HFF-Myc (cell line): ENCODE data around the gene TICRR.

Experiments used
- DNase-seq: peaks from one replicate; pipeline ENCODE4 v3.0.0-alpha.2; 2011; ENCODE audit warnings: low read depth; ENCODE audit errors: extremely low read depth
- H3K4me3 ChIP-seq: replicated peaks from 2 replicates; pipeline ENCODE4 v1.5.1; 2011; ENCODE audit warnings: low read depth, mild to moderate bottlenecking, control low read depth, low read length
- TF ChIP-seq, protein P1 (sequence below): IDR thresholded peaks from 2 replicates; pipeline ENCODE4 v1.5.1; 2012; ENCODE audit warnings: mild to moderate bottlenecking, low read depth, low read length, control low read depth; ENCODE audit errors: missing control alignments

TICRR gene

DNA sequence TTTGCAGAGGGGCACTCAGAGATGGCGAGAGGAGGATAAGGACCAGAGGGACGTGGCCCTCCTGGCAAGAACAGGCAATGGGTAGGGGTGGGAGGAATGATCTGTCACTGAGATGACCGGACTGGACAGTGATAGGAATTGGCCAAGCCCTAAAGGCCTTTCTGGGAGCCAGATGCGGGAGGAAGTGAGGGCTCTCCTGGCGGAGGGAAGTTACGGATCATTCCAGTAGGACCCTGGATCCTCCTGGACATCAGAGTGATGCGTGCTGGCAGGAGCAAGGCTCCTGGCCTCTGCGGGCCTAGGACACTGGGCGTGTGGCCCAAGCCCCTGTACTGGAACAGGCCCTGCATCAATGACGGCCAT lies 56.6 kb downstream of the TICRR start:
- no peak for DNase-seq
- H3K4me3 ChIP-seq, result no peak overlapping the region
- TF ChIP-seq, protein P1, sequence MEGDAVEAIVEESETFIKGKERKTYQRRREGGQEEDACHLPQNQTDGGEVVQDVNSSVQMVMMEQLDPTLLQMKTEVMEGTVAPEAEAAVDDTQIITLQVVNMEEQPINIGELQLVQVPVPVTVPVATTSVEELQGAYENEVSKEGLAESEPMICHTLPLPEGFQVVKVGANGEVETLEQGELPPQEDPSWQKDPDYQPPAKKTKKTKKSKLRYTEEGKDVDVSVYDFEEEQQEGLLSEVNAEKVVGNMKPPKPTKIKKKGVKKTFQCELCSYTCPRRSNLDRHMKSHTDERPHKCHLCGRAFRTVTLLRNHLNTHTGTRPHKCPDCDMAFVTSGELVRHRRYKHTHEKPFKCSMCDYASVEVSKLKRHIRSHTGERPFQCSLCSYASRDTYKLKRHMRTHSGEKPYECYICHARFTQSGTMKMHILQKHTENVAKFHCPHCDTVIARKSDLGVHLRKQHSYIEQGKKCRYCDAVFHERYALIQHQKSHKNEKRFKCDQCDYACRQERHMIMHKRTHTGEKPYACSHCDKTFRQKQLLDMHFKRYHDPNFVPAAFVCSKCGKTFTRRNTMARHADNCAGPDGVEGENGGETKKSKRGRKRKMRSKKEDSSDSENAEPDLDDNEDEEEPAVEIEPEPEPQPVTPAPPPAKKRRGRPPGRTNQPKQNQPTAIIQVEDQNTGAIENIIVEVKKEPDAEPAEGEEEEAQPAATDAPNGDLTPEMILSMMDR, result no peak

DNA sequence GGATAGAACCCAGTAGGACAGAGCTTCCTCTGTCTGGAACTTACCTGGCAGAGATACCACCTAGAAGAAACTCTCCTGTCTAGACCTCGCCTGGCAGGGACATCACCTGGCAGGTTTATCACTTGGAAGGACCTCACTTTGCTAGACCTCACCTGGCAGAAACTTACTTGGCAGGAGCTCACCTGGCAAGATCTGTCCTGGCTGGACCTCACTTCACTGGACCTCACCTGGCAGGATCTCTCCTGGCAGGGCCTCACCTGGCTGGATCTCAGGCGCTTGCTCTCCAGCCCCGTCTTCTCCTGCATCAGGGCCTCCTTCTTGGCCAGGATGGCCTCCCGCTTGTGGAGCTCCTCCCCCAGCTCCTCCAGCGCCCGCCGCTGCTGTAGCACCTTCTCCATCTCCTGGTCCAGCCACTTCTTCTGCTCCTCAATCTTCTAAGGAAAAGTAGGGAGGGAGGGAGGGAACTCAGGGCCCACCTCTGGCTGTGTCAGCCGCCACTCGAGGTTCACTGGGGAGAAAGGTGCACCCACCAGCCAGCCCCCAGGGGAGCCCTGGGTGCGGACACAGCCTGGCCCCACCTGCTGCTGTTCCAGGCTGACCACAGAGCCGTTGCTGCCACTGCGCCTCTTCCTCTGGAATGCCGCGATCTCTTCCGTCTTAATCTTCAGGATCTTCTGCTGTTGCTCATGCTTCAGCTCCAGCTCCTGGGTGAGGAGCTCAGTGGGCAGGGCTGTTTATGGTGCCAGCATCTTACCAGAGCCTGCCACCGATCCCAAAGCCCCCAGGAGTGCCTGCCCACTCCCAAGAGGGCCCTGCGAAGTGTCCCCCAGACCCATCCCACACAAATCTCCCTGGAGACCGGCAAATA lies 57.5 kb downstream of the TICRR start:
- TF ChIP-seq, protein P1, result no peak
- DNase-seq, result no peak
- H3K4me3 ChIP-seq, result no peak overlapping the region

DNA sequence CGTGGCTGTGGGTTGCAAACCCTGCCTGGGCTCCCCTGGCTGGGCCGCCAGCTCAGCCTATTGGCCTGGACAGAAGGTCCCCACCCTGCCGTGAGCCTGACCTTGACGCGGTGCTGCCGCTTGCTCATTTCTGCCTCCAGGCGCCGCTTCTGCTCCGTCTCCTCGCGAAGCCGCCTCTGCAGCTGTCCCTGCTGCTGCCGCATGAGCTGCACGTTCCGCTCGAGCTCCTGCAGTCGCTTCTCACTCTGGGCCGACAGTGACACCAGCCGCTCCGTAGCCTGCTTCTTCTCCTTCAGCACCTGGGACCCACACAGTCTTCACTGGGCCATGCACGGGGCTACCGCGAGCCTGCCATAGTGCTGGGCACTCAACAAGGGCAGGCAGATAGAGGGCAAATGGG lies 58.3 kb downstream of the TICRR start:
- TF ChIP-seq, protein P1, result no peak
- no peak overlapping the region for H3K4me3 ChIP-seq
- DNase-seq, result no peak

DNA sequence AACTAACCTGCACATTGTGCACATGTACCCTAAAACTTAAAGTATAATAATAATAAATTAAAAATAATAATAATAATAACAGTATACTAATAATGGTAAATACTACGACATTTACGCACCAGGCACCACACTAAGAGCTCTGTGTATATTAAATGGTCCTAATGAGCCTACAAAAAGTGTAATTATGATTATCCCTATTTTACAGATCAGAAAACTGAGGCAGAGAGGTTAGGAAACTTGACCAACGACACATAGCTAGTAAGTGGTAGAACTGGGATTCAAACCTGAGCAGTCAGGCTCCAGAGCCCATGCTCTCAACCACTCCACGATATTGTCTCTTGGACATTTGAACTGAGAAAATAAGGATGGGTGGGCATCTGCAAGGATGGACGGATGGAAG lies 65.0 kb downstream of the TICRR start:
- H3K4me3 ChIP-seq, result no peak overlapping the region
- TF ChIP-seq, protein P1, result no peak
- no peak for DNase-seq

DNA sequence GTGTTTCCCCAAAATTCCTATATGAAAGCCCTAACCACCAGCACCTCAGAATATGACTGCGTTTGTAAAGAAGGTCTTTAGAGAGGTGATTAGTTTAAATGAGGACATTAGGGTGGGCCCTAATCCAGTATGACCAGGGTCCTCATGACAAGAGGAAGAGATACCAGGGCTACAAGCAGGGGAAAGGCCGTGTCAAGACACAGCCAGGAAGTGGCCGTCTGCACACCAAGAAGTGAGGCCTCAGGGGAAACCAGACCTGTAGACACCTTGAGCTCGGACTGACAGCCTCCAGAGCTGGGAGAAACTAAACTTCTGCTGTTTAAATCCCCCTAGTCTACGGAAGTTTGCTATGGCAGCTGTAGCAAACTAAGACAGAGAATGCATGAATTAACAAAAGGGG lies 65.8 kb downstream of the TICRR start:
- H3K4me3 ChIP-seq, result no peak overlapping the region
- DNase-seq, result no peak
- TF ChIP-seq, protein P1, result no peak

DNA sequence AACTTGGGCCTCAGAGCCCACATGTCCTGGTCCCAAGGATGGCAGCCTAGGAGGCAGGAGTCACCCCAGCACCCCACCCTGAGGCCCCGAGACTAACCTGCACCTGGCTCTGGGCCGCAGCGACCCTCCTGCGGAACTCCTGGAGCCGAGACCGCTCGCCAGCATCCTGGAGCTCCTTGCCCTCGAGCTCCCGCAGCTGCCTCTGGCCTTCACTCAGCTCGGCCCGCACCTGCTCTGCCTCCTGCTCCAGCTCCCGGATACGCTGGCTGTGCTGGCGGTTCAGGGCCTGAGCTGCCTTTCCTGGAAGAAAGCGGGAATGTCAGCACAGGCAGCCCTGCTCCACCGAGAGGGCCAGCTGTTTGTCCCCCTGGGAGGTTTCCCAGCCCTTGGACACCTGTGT lies 66.8 kb downstream of the TICRR start:
- H3K4me3 ChIP-seq, result no peak overlapping the region
- no peak for DNase-seq
- TF ChIP-seq, protein P1, result no peak

DNA sequence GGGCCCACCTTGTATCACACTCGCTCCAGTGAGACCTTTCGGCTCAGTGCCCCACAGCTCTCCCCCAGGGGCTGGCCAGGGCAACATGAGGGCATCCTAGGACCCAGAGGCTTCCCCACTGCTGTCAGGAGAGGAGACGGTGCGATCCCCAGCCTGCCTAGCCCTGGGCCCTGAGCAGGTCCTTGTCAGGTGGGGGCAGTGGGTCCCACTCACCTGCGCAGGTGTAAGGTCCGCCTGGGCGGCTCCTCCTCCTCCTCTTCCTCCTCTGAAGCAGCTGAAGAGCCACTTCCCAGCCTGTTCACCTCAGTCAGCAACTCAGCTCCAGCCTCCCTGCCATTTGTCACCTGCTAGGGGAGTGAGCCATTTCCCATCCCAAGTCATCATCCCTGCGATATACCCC lies 70.4 kb downstream of the TICRR start:
- TF ChIP-seq, protein P1, result no peak
- no peak for DNase-seq
- H3K4me3 ChIP-seq, result no peak overlapping the region
